ENCODE data around the gene TRIO.
"Not testable (repeated sequence)": the region's sequence is repeated elsewhere in the genome, so short reads cannot be mapped to it uniquely, and the experiment has no call there.

The TRIO gene

DNA sequence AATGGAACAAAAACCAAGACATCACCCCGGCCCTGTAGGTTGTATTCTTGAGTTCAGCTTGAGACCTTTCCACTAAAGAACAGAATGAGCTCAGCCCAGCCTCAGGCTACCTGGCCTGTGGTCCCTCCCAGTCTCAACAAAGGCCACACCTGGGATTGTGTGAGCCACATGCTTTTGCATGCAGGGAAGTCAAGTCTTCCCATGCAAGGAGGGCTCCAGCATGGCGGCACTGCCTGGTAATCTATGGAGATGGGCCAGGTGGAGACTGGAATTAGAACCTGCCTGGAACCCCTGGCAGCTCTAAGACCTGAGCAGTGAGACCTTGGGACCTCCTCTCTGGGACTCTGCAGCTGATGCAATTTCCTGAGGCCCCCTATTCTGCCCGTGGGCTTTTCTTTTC, 389.0 kb downstream of the TRIO start:
- no peak for DNase-seq

DNA sequence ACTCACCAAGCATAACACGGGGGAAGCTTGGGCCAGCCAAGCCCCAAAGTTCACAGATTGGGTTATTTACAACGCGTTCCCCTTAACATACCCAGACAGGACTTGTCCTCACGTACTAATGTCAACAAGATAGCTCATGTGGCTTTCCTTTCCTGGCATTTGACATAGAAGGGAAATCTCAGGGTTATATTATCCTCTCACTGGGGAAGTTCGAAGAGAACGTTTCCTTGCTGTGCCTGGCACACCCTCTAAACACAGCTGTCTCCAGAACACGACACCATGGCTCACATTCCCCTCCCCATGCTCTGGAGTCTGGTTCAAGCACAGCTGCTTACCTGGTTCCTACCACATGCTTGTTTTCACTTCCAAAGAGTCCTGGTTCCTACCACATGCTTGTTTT, 391.6 kb downstream of the TRIO start:
- no peak for DNase-seq

DNA sequence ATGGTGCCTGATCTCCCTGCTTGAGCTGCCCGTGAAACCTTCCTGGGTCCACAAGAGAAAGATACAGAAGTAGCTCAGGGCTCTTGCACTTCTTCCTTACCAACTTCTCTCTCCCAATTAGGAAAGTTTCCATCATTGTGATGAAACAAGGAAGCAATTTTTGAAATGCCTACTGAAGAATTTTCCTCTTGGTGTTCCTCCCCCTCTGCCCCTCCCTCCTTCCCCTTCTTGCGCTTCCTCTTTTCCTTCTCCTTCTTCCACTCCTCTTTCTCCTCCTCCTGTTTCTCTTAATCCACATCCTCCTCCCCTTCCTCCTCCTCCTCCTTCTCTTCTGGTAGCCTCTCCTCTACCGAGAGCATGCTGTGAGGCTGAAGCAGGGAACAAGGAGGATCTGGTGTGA, 402.2 kb downstream of the TRIO start:
- DNase-seq = no peak

DNA sequence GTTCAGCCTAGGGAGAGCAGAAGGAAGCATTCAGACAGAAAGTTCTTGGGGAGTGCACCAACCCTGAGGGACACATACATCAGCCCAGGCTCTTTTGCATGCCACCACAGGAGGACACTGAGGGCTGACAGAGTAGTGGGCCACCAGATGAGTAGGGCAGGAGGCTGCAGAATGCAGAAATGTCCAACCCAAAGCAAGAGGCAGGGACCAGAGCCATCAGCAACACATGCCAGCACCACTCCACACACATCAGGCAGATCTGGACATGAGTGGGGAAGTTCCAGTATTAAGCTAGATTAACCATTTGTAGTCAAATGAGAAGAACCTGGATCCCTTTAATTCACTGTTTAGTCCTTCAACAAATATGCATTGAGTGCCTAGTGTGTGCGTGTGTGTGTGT, 402.7 kb downstream of the TRIO start:
- DNase-seq = no peak

DNA sequence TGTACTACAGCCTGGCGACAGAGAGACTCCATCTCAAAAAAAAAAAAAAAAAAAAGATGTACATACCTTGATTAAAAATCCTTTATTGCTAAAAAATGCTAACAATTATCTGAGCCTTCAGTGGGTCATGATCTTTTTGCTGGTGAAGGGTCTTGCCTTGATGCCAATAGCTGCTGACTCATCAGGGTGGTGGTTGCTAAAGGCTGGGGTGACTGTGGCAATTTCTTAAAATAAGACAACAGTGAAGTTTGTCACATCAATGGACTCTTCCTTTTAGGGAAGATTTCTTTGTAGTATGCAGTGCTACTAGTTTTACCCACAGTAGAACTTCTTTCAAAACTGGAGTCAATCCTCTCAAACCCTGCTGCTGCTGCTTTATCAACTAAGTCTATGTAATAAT, 404.5 kb downstream of the TRIO start:
- no peak for DNase-seq

DNA sequence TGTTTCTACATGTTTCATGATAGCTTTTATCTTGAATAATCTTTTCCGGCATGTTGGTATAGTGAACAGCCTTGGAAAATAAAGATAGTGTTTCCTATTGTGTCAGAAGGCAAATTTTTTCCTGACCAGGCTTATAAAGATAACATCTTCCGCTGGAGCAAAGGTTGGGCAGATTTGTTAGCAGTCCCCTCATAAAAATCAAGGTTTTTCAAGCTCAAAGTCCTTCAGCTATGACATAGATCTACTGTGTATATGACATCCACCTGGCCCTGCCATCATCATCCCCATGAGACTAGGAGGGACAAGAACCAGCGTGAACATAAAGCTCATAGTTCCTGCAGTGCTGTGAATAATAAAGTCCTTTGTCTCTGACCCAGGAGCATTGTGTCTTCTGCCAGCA, 408.1 kb downstream of the TRIO start:
- no peak for DNase-seq

DNA sequence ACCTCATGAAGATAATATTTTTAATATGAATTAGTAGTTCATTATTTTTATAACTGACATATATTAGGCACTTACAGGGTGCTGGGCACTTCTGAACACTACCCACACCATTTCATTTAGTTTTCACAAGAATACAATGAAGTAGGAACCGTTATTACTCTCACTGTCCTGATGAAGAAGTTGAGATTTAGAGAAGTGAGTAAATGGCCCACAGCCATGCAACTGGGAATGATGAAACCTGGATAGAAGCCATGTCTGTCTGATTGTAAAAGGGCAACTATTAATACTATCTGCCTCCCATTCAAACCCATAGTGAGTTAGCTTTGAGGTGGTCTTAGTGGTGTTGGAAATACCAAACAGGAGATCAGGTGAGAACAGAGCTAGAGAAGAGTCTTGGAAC, 408.9 kb downstream of the TRIO start:
- DNase-seq = no peak

DNA sequence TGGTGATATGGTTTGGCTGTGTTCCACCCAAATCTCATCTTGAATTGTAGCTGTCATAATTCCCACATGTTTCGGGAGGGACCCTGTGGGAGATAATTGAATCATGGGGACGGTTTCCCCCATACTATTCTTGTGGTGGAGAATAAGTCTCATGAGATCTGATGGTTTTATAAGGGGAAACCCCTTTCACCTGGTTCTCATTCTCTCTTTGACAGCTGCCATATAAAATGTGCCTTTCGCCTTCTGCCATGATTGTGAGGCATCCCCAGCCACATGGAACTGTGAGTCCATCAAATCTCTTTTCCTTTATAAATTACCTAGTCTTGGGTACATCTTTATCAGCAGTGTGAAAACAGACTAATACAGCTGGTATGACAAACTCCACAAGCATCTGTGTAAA, 411.1 kb downstream of the TRIO start:
- not testable (repeated sequence) for DNase-seq

DNA sequence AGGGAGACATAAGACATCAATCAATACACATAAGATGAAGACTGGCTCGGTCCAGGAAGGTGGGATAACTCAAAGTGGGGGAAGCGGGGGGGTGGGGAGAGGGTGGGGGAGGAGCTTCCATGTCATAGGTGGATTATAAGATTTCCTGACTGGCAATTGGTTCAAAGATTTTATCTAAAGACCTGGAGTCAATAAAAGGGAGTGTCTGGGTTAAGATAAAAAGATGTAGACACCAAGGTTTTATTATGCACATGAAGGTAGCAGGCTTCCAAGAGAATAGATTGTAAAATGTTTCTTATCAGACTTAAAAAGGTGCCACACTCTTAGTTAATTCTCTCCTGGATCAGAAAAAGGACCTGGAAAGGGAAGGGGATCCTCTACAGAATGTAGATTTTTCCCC, 412.9 kb downstream of the TRIO start:
- DNase-seq = no peak

DNA sequence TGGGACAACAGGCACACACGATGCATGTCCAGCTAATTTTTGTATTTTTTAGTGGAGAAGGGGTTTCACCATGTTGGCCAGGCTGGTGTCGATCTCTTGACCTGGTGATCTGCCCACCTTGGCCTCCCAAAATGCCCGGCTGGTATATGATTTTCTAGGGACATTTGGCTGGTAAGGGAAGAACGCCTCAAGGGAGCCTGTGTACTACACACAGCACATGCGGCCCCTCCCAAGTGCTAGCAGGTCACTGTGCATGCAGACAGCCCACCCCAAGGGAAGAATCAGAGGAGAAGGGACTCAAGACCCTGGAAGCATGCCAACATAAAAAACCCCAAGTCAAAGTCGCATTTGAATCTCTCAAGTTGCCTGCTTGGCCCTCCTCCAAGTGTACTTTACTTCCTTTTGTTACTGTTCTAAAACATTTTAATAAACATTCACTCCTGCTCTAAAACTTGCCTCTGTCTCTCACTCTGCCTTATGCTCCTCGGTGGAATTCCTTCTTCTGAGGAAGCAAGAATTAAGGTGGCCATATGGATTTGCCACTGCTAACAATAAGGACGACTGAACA, 414.1 kb downstream of the TRIO start:
- peak; percentile 21 for DNase-seq

DNA sequence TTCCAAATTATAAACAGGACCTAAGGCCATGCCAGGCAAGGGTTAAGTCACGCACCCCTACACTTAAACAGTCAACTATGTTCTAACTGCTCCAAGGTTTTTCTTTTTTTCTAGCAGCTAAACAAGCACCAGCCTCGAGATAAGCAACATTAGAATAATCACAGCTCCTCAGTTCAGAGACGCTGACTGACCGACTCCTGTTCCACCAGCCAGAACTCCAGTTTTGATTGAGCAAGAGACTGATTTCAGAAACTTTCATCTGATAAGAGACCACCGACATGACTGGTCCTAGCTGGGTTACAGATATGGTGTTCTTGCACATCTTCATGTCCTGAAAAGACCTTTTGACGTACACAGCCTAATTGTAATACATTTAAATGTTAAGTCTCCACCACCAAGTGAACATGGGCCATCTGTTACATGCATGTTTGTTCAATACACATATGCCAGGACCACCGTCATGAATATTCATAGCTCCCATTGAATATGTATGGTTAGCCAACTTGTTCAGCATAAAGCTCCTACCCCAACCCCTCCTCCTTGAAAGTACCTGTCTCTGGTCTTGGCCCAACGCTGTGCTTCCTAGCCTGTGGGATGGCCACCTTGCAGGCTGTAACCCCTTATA, 414.8 kb downstream of the TRIO start:
- DNase-seq = no peak

Data from KG1 (cell line).